MM.1S (cell line): Measurements from ENCODE around the gene ZFPM1.

Experiments
- CTCF ChIP-seq: fragments of 300-600 bp; sonication (generic); IDR thresholded peaks from 2 replicates; pipeline ENCODE4 v1.5.1; 2016; ENCODE audit warnings: antibody characterized with exemption, low read length, mixed read lengths
- EZH2 ChIP-seq: fragments of 300-600 bp; sonication (generic); optimal IDR thresholded peaks from 2 replicates; pipeline ENCODE3; 2017; ENCODE audit warnings: low read depth, mild to moderate bottlenecking, antibody characterized with exemption, low read length, mixed read lengths
- EZH2phosphoT487 ChIP-seq: fragments of 300-600 bp; sonication (generic); IDR thresholded peaks from 2 replicates; pipeline ENCODE4 v1.6.1; 2018; ENCODE audit warnings: antibody characterized with exemption, low read length

- TF ChIP-seq CTCF: no peak
- TF ChIP-seq EZH2: no peak
- no peak for TF ChIP-seq EZH2phosphoT487
These were observed 5.7 kb downstream of the ZFPM1 start for GRCh38 chr16:88458773-88459235.
